Osteoblast (primary cell): ENCODE measurements around the gene CDH11. TPM values are rescaled to one million over a fixed set of nuclear protein-coding genes. Genes with fewer than 3 reads are reported as not detected.

Experiments
- DNase-seq: peaks from one replicate; pipeline ENCODE4 v3.0.0; 2011; ENCODE audit warnings: low spot score, mixed read lengths; ENCODE audit not compliant: insufficient read length; ENCODE audit errors: missing footprints
- H2AFZ ChIP-seq: 2 replicates; pipeline ENCODE4 v1.6.0; 2011; ENCODE audit warnings: mild to moderate bottlenecking, low read length
- H3K27ac ChIP-seq: 2 replicates; pipeline ENCODE4 v1.5.1; 2011; ENCODE audit warnings: mild to moderate bottlenecking, low read depth, low read length, moderate library complexity
- H3K27me3 ChIP-seq: 2 replicates; pipeline ENCODE4 v1.6.0; 2012; ENCODE audit warnings: mild to moderate bottlenecking, control low read depth, inconsistent platforms, low read length, moderate library complexity; ENCODE audit not compliant: insufficient read depth
- H3K36me3 ChIP-seq: 2 replicates; pipeline ENCODE4 v1.5.1; 2011; ENCODE audit warnings: mild to moderate bottlenecking, low read length, control low read depth, moderate library complexity; ENCODE audit not compliant: insufficient read depth
- H3K4me1 ChIP-seq: 2 replicates; pipeline ENCODE4 v1.5.1; 2011; ENCODE audit warnings: mild to moderate bottlenecking, low read length, control low read depth, moderate library complexity; ENCODE audit not compliant: insufficient read depth
- H3K4me2 ChIP-seq: 2 replicates; pipeline ENCODE4 v1.6.0; 2011; ENCODE audit warnings: mild to moderate bottlenecking, low read length; ENCODE audit not compliant: insufficient read depth
- H3K4me3 ChIP-seq: fragments of 200-600 bp; sonication (generic); 3 replicates; pipeline ENCODE4 v1.5.1; 2012; ENCODE audit warnings: mild to moderate bottlenecking, low read length, inconsistent platforms; ENCODE audit not compliant: insufficient read depth
- H3K79me2 ChIP-seq: 2 replicates; pipeline ENCODE4 v1.6.0; 2012; ENCODE audit warnings: mild to moderate bottlenecking, low read length, control low read depth, inconsistent platforms; ENCODE audit not compliant: insufficient read depth
- H3K9me3 ChIP-seq: 2 replicates; pipeline ENCODE4 v1.5.1; 2011; ENCODE audit warnings: low read depth, low read length, control low read depth
- H4K20me1 ChIP-seq: 2 replicates; pipeline ENCODE4 v1.6.0; 2012; ENCODE audit warnings: mild to moderate bottlenecking, low read length, control low read depth; ENCODE audit not compliant: insufficient read depth
- CTCF ChIP-seq: IDR thresholded peaks from 2 replicates; pipeline ENCODE4 v1.5.1; 2011; ENCODE audit warnings: mild to moderate bottlenecking, low read depth, low read length, moderate library complexity; ENCODE audit errors: extremely low read depth
- total RNA-seq: library from RNA; depleted of rRNA; stranded (reverse); fragments of >200 nt; gene quantifications from 2 replicates; pipeline ENCODE4 v1.2.3, GENCODE V29; 2012

CDH11 gene
- total RNA-seq, 1 donor, result 1,116 TPM

- TF ChIP-seq CTCF, result no peak
- Histone ChIP-seq H2AFZ (no peak overlapping the region), H4K20me1 (no peaks in the 10 kb centered on the region), H3K9me3 (no peaks in the 10 kb centered on the region), H3K4me2 (no peak overlapping the region), H3K27ac (no peak overlapping the region), H3K4me1 (no peaks in the 10 kb centered on the region), H3K27me3 (no peaks in the 10 kb centered on the region), H3K4me3 (no peak overlapping the region), H3K36me3 (no peaks in the 10 kb centered on the region), H3K79me2 (no peaks in the 10 kb centered on the region)
- DNase-seq, result peak; percentile 1
Observed at GRCh38 chr16:64919929-64920607, 201.8 kb downstream of the CDH11 start.

DNA sequence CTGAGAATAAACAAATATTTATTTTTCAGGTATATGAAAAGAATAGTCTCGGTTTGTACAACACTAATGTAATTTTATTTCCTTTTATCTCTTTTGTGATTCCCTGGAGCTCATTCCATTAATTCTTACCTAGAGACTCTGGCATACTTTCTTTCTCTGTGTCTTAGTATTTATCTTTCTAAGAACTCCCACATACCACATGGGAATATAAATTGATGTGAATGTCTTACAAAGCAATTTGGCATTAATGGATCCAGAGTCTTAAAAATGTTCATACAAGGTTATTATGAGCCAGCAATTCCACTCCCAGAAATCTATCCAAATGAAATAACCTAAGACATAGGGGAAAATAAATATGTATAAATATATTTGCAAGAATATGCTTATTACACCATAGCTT is 202.7 kb downstream of the CDH11 start:
- no peaks in the 10 kb centered on the region for H3K79me2 ChIP-seq
- no peaks in the 10 kb centered on the region for H4K20me1 ChIP-seq
- no peak overlapping the region for H2AFZ ChIP-seq
- H3K4me3 ChIP-seq, result no peak overlapping the region
- no peak for TF ChIP-seq CTCF
- no peak overlapping the region for H3K4me2 ChIP-seq
- no peak overlapping the region for H3K27ac ChIP-seq
- H3K36me3 ChIP-seq, result no peaks in the 10 kb centered on the region
- no peaks in the 10 kb centered on the region for H3K4me1 ChIP-seq
- no peak for DNase-seq
- no peaks in the 10 kb centered on the region for H3K27me3 ChIP-seq
- H3K9me3 ChIP-seq, result no peaks in the 10 kb centered on the region

GRCh38 chr16:64916051-64916450 is 205.8 kb downstream of the CDH11 start:
- Histone ChIP-seq H3K36me3 (no peaks in the 10 kb centered on the region), H3K27ac (no peak overlapping the region), H3K9me3 (no peaks in the 10 kb centered on the region), H3K27me3 (no peaks in the 10 kb centered on the region), H4K20me1 (no peaks in the 10 kb centered on the region), H3K4me1 (no peaks in the 10 kb centered on the region), H2AFZ (no peak overlapping the region), H3K4me3 (no peak overlapping the region), H3K4me2 (no peak overlapping the region), H3K79me2 (no peaks in the 10 kb centered on the region)
- DNase-seq, result no peak
- TF ChIP-seq CTCF, result no peak

DNA sequence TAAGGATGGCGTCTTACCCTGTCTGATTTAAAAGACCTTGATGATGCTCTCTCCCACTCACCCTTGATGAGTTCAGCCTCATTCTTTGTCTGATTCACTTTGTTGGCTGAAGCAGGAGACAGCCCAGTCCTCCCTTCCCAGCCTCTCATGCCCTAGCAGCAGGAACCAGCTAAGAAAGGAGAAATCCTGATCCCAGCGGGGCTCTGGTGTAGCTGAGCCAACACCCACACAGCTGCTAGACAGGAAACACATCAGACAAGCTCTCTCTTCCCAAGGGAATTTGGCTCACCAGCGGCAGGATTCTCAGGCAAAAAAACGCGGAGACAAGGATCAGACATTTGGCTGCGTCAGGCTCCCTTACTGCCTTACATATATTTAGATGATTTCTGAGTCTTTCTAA is 211.5 kb downstream of the CDH11 start:
- Histone ChIP-seq H3K4me2 (peak overlapping the region; percentile 24), H3K36me3 (no peaks in the 10 kb centered on the region), H3K4me3 (no peak overlapping the region), H3K79me2 (no peaks in the 10 kb centered on the region), H3K4me1 (peaks cover 21% of the 10 kb centered on the region), H3K27ac (peak overlapping the region; percentile 87), H2AFZ (peak overlapping the region; percentile 12), H4K20me1 (no peaks in the 10 kb centered on the region), H3K27me3 (no peaks in the 10 kb centered on the region), H3K9me3 (no peaks in the 10 kb centered on the region)
- TF ChIP-seq CTCF, result no peak
- peak; percentile 93 for DNase-seq
